Glutamatergic neuron (in vitro differentiated cells): ENCODE results near the gene ROCK2. TPM values are rescaled to one million over a fixed set of nuclear protein-coding genes. Genes with fewer than 3 reads are reported as not detected.

Experiments
- DNase-seq: peaks from one replicate; pipeline ENCODE4 v3.0.0; 2022
- H3K27ac Mint-ChIP-seq: one replicate; pipeline ENCODE4 v1.8.0; 2020; ENCODE audit warnings: mild to moderate bottlenecking, mixed read lengths, inconsistent platforms; ENCODE audit not compliant: unreplicated experiment
- H3K27me3 Mint-ChIP-seq: one replicate; pipeline ENCODE4 v1.8.0; 2020; ENCODE audit warnings: mild to moderate bottlenecking, moderate library complexity, mixed read lengths, inconsistent platforms; ENCODE audit not compliant: unreplicated experiment
- H3K36me3 Mint-ChIP-seq: one replicate; pipeline ENCODE4 v1.8.0; 2020; ENCODE audit warnings: mild to moderate bottlenecking, mixed read lengths, inconsistent platforms; ENCODE audit not compliant: unreplicated experiment
- H3K4me1 Mint-ChIP-seq: one replicate; pipeline ENCODE4 v1.8.0; 2020; ENCODE audit warnings: mild to moderate bottlenecking, low read depth, mixed read lengths, inconsistent platforms; ENCODE audit not compliant: unreplicated experiment
- H3K4me3 Mint-ChIP-seq: one replicate; pipeline ENCODE4 v1.8.0; 2020; ENCODE audit warnings: mild to moderate bottlenecking, mixed read lengths, inconsistent platforms; ENCODE audit not compliant: unreplicated experiment
- H3K9me3 Mint-ChIP-seq: one replicate; pipeline ENCODE4 v1.8.0; 2020; ENCODE audit warnings: mild to moderate bottlenecking, moderate library complexity, mixed read lengths, inconsistent platforms; ENCODE audit not compliant: unreplicated experiment
- CTCF ChIP-seq: fragments of 200-600 bp; sonication (generic); IDR thresholded peaks from one replicate; pipeline ENCODE4 v1.5.0; 2021; ENCODE audit not compliant: partially characterized antibody, unreplicated experiment
- total RNA-seq: library from RNA; stranded (reverse); fragmentation: NEBNext Ultra II Directional; extraction: Animal tissue kit (Norgen Biotek cat#: 25700); gene quantifications from one replicate; pipeline ENCODE4 v1.2.1, GENCODE V29; 2021; ENCODE audit not compliant: unreplicated experiment

Gene ROCK2
- total RNA-seq, 1 donor from 2014 or later = 34.6 TPM

GRCh38 chr2:11315074-11315705 lies 29.2 kb downstream of the ROCK2 start:
- Mint-ChIP-seq H3K4me1 (peaks cover 10% of the 10 kb centered on the region), H3K4me3 (no peak overlapping the region), H3K27ac (no peak overlapping the region), H3K9me3 (no peaks in the 10 kb centered on the region), H3K36me3 (no peaks in the 10 kb centered on the region), H3K27me3 (no peaks in the 10 kb centered on the region)
- DNase-seq = no peak
- no peak for TF ChIP-seq CTCF

GRCh38 chr2:11314487-11314886 lies 29.9 kb downstream of the ROCK2 start:
- no peak overlapping the region for H3K4me3 Mint-ChIP-seq
- H3K36me3 Mint-ChIP-seq = no peaks in the 10 kb centered on the region
- peaks cover 10% of the 10 kb centered on the region for H3K4me1 Mint-ChIP-seq
- DNase-seq = no peak
- H3K27ac Mint-ChIP-seq = no peak overlapping the region
- H3K9me3 Mint-ChIP-seq = no peaks in the 10 kb centered on the region
- no peak for TF ChIP-seq CTCF
- H3K27me3 Mint-ChIP-seq = peaks cover 3% of the 10 kb centered on the region

DNA sequence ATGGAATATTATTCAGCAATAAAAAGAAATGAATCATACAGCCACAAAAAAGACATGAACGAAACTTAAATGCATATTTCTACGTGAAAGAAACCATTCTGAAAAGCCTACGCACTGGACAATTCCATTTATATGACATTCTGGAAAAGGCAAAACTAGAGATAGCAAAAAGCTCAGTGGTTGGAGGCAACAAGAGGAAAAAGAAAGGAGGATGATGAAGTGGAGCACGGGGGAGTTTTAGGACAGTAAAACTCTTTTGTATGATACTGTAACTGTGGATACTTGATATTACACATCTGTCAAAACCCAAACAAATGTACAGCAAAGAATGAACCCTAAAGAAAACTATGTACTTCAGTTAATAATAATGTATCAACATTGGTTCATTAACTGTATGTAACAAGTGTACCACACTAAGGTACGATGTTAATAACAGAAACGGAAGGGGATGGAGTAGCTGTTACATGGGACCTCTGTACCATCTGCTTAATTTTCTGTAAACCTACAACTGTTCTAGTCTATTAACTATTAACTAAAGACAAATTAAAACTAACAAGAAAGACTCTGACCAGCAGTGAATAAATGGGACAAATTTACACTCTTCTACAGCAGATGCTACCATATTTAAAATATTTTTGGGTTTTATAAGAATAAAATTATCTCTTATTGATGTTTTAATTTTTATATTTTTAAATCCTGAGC lies 31.5 kb downstream of the ROCK2 start:
- no peak for TF ChIP-seq CTCF
- no peak for DNase-seq
- H3K27me3 Mint-ChIP-seq = peaks cover 3% of the 10 kb centered on the region
- H3K27ac Mint-ChIP-seq = no peak overlapping the region
- peaks cover 10% of the 10 kb centered on the region for H3K4me1 Mint-ChIP-seq
- H3K36me3 Mint-ChIP-seq = no peaks in the 10 kb centered on the region
- no peaks in the 10 kb centered on the region for H3K9me3 Mint-ChIP-seq
- peak overlapping the region; percentile 26 for H3K4me3 Mint-ChIP-seq

DNA sequence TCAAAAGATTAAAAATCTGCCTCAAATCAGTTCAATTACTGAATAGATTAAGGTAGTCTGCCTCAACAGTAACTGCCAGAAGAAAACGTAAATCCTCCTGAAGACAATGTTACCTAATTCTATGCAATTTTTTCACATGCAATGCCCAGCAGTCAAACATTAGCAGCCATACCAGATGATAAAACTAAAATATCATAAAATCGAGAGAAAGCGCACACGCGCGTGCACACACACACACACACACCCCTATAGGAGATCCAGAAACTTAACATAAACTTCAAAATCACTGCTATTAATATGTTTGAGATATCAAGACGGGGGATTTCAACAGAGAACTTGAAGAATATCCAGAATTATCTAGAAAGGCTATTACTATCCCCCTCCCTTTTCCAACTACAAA lies 32.9 kb downstream of the ROCK2 start:
- no peaks in the 10 kb centered on the region for H3K9me3 Mint-ChIP-seq
- DNase-seq = no peak
- H3K36me3 Mint-ChIP-seq = no peaks in the 10 kb centered on the region
- H3K4me3 Mint-ChIP-seq = no peak overlapping the region
- peaks cover 10% of the 10 kb centered on the region for H3K4me1 Mint-ChIP-seq
- H3K27me3 Mint-ChIP-seq = peaks cover 3% of the 10 kb centered on the region
- H3K27ac Mint-ChIP-seq = no peak overlapping the region
- TF ChIP-seq CTCF = no peak

DNA sequence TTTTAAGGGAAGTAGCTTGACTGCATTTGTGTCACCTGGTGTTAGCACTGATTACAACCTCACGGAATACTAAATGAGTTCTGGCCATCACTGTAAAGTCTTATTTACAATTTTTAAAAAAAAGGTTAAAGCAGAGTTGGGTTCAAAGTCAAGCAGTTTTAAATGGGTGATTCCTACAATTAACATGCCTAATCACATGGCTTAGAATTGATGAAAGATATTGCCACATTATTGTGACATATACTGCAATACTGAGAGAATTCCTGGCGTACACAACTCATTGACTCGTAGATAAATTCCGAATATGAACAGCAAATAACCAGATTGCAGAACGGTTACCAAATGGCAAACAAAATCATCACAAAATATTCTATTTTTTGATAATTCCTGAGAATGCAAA lies 34.2 kb downstream of the ROCK2 start:
- Mint-ChIP-seq H3K27me3 (peaks cover 3% of the 10 kb centered on the region), H3K4me3 (no peak overlapping the region), H3K27ac (no peak overlapping the region), H3K36me3 (no peaks in the 10 kb centered on the region), H3K4me1 (peaks cover 10% of the 10 kb centered on the region), H3K9me3 (no peaks in the 10 kb centered on the region)
- TF ChIP-seq CTCF = no peak
- DNase-seq = no peak
